Astrocyte of the cerebellum (primary cell): ENCODE measurements around the gene UBE2U.

Source experiments
- DNase-seq: peaks from one replicate; pipeline ENCODE4 v3.0.0-alpha.2; 2011; ENCODE audit warnings: low read depth
- H3K4me3 ChIP-seq: 2 replicates; pipeline ENCODE4 v1.5.1; 2011; ENCODE audit warnings: mild to moderate bottlenecking, low read depth, low read length, moderate library complexity
- in situ Hi-C: cut with HindIII; loops from 2 replicates; pipeline ENCODE4 v1.10.0; 2017; ENCODE audit warnings: low sequenced_read_pairs
- TF ChIP-seq, protein P1 (sequence below): IDR thresholded peaks from 2 replicates; pipeline ENCODE4 v1.5.1; 2012; ENCODE audit warnings: low read length, low read depth, moderate library complexity, mild to moderate bottlenecking; ENCODE audit errors: missing control alignments

The UBE2U gene

DNA sequence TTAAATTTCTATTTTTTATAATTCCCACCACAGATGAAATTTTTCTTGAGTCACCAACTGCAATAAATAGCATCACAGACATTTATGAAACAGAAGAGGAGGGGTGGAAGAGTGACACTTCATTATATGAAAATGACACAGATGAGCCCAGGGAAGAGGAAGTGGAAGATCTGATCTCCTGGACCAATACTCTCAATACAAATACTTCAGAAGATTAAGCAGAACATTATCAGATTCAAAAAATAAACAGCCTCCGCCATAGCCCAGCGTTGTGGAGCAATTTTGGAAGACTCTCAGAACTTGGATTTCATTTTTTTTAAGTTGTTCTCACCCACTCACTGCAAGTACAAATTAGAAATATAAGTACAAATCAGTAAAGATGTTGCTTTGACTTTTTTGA lies 63.6 kb downstream of the UBE2U start:
- in situ Hi-C loops, result loop anchor here (25.0 kb wide), 2 partner anchors 395 to 545 kb away; no protein-coding TSS in a partner anchor

DNA sequence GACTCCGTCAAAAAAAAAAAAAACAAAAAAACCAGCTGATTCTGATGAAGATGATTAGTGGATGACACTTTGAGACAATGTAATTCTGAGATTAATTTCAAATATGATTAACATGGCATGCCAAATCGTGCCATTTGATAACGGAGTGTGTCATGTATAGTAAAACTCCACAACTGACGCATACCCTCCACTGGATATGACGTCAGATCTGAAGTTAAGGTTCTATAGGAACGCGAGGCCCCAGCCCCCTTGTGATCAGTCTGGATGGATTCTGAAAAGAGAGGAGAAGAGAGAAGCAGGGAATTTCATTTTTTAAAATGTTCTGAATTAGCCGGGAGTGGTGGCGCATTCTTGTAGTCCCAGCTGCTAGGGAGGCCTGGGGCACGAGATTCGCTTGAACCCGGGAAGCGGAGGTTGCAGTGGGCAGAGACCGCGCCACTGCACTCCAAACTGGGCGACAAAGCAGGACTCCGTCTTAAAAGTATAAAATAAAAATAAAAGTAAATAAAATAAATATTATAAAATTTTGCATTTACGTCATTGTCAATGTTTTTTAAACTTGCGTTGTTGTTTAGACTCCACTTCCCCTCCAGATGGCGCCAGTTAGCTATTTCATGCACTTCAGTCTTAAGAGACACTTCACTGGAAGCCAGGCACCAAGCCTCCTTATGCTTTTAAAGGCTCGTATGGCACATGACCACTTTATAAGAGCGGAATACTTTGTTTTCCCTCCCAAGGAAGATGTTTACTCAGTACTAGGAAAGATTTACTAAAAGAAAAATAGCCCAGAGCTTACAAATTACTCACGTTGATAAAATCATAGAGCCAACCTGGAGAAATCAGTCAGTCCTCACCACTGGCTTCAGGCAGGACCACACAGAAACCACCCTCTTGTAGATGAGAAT lies 65.5 kb downstream of the UBE2U start:
- TF ChIP-seq, protein P1, sequence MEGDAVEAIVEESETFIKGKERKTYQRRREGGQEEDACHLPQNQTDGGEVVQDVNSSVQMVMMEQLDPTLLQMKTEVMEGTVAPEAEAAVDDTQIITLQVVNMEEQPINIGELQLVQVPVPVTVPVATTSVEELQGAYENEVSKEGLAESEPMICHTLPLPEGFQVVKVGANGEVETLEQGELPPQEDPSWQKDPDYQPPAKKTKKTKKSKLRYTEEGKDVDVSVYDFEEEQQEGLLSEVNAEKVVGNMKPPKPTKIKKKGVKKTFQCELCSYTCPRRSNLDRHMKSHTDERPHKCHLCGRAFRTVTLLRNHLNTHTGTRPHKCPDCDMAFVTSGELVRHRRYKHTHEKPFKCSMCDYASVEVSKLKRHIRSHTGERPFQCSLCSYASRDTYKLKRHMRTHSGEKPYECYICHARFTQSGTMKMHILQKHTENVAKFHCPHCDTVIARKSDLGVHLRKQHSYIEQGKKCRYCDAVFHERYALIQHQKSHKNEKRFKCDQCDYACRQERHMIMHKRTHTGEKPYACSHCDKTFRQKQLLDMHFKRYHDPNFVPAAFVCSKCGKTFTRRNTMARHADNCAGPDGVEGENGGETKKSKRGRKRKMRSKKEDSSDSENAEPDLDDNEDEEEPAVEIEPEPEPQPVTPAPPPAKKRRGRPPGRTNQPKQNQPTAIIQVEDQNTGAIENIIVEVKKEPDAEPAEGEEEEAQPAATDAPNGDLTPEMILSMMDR, result peak; percentile 74
- no peak overlapping the region for H3K4me3 ChIP-seq
- in situ Hi-C loops, result loop anchor here (25.0 kb wide), 2 partner anchors 393 to 543 kb away; no protein-coding TSS in a partner anchor
- peak; percentile 85 for DNase-seq

More for the DNA sequence above, 63.6 kb downstream of the UBE2U start:
- no peak overlapping the region for H3K4me3 ChIP-seq
- TF ChIP-seq, protein P1, result no peak
- no peak for DNase-seq

- in situ Hi-C loops, result loop anchor here (25.0 kb wide), 2 partner anchors 393 to 543 kb away; no protein-coding TSS in a partner anchor
- TF ChIP-seq, protein P1, result no peak
- H3K4me3 ChIP-seq, result no peak overlapping the region
- no peak for DNase-seq
These were observed 66.1 kb downstream of the UBE2U start for GRCh38 chr1:64269558-64269884.

GRCh38 chr1:64280001-64280400 lies 76.6 kb downstream of the UBE2U start:
- no peak for DNase-seq
- no peak overlapping the region for H3K4me3 ChIP-seq
- TF ChIP-seq, protein P1, result no peak
- in situ Hi-C loops, result loop anchor here (10.0 kb wide), 1 partner anchor 125 kb away; no protein-coding TSS in a partner anchor

DNA sequence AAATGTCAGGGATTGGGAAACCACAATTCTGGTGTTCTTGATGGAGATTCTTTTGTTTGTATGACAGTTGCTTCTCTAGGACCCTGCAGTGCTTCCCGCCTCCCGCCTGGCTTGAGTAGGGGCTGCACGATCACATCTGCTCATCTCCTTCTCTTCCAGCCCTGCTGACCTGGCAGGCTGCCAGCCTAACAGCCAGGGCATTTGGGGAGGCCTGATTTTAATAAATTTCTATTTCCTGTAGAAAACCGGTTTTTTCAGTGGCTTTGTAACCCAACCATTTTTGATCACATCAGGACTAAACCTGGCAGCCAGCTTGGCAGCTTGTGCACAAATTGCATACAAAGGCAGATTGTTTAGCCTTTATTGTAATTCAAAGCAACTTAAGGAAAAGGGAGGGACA lies 78.9 kb downstream of the UBE2U start:
- TF ChIP-seq, protein P1, result no peak
- in situ Hi-C loops, result loop anchor here (10.0 kb wide), 1 partner anchor 122 kb away; no protein-coding TSS in a partner anchor
- DNase-seq, result no peak
- H3K4me3 ChIP-seq, result no peak overlapping the region

DNA sequence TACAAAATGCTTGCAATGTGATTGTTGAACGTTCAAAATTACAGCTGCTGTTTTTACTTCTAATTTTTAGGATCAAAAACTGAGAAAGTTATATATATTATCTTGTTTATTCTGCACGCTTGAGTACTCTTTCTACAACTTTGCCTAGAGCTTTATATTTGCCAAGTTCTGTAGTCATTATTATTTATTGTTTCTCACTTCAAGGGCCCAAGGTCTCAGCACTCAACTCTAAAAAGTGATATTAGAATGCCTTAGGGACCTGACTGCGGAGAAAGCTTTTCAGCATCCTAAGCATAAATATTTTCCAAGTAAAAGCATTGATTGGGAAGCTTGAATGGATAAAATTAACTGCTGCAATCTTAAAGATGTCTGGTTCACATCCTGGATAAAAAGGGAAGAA lies 83.6 kb downstream of the UBE2U start:
- TF ChIP-seq, protein P1, result no peak
- DNase-seq, result no peak
- H3K4me3 ChIP-seq, result no peak overlapping the region
- in situ Hi-C loops, result loop anchor here (10.0 kb wide), 1 partner anchor 118 kb away; no protein-coding TSS in a partner anchor
